ENCODE results near the gene DENND11. TPM values are rescaled to one million over a fixed set of nuclear protein-coding genes. Genes with fewer than 3 reads are reported as not detected.

DENND11 gene
- total and polyA plus RNA-seq, 2 donors (not counting 3 experiments of a cell fraction or from before 2014, with no cell fraction given) = 14.7 to 25.9 TPM

DNA sequence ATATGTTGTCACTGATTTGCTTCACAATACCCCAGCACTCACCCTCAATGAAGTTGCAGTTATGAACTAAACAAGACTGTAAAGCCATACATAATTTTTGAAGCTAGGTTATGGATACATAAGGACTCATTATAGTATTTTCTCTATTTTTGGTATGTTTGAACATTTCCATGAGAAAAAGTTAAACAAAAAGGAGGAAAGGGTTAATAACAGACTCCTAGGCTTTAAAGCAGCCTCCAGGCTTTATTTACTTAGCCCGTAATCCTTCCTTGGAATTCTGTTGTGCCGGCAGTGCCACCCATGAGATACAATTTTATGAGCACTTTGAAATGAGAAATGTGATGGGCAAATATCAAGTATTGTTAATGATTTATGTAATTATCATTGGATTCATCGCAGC, 2.1 kb upstream of the DENND11 start:
- H3K27me3 ChIP-seq (ENCODE audit: control insufficient read depth in 2 of 2, insufficient read depth in 2 of 2, low read length in 2 of 2) = peaks cover 10 to 18% of the 10 kb centered on the region in 2 experiments
- intact Hi-C loops (cut with micrococcal nuclease) (no loop called here), dilution Hi-C loops (cut with MboI; ENCODE audit: extremely low pct_ligation_motif_present, low sequenced_read_pairs) (no loop called here)
- ChIA-PET CTCF (no interaction called here), POLR2A (no interaction called here)
- no peaks in the 10 kb centered on the region for H4K20me1 ChIP-seq (replicated peaks; ENCODE audit: control insufficient read depth, extremely low read depth, insufficient read depth, low read length)
- H3K9me1 ChIP-seq (replicated peaks; ENCODE audit: control insufficient read depth, extremely low read depth, insufficient read depth, low read length) = no peaks in the 10 kb centered on the region
- no peak overlapping the region for H3K4me3 ChIP-seq (replicated peaks in 1 of 3; ENCODE audit: insufficient read depth in 1 of 3, low read depth in 1 of 3, low read length in 3 of 3)
- no peak overlapping the region for H3K4me2 ChIP-seq (ENCODE audit: insufficient read depth, low read length)
- H3K4me1 ChIP-seq (ENCODE audit: control insufficient read depth, extremely low read depth, insufficient read depth, low read length) = peaks cover 10% of the 10 kb centered on the region
- H2AFZ ChIP-seq (ENCODE audit: low read depth, low read length) = no peak overlapping the region
- no peaks in the 10 kb centered on the region for H3K9me3 ChIP-seq (replicated peaks; ENCODE audit: control insufficient read depth, insufficient read depth, low read length)
- H3K27ac ChIP-seq (ENCODE audit: insufficient read depth, low read depth, low read length) = no peak overlapping the region
- no peaks in the 10 kb centered on the region for H3K36me3 ChIP-seq (ENCODE audit: control insufficient read depth in 2 of 2, extremely low read depth in 1 of 2, insufficient read depth in 2 of 2, low read length in 2 of 2)
- TF ChIP-seq POLR2A (IDR thresholded peaks at IDR 0.05; ENCODE audit: low read depth, low read length) (no peak), FOS (IDR thresholded peaks at IDR 0.05; ENCODE audit: borderline replicate concordance, insufficient read depth, low read length) (no peak), GATA2 (IDR thresholded peaks at IDR 0.05; ENCODE audit: insufficient read depth, insufficient read length, low read depth, low read length) (no peak), JUN (IDR thresholded peaks at IDR 0.05; ENCODE audit: borderline replicate concordance, insufficient read depth, insufficient read length, low read depth) (no peak), EZH2 (IDR thresholded peaks at IDR 0.05; ENCODE audit: borderline replicate concordance, low read depth, low read length, severe bottlenecking) (no peak), MYC (IDR thresholded peaks at IDR 0.05; ENCODE audit: low read depth, low read length) (no peak)
- DNase-seq (ENCODE audit: low read depth, low spot score) = no peak
- no peak overlapping the region for H3K9ac ChIP-seq (replicated peaks; ENCODE audit: extremely low read depth, insufficient read depth, low read length)
- FAIRE-seq = no peak
- H3K79me2 ChIP-seq (ENCODE audit: control insufficient read depth, insufficient read depth, low read length) = peaks cover 12% of the 10 kb centered on the region
- no TSS peak for BruUV-seq (replicated peaks)

DNA sequence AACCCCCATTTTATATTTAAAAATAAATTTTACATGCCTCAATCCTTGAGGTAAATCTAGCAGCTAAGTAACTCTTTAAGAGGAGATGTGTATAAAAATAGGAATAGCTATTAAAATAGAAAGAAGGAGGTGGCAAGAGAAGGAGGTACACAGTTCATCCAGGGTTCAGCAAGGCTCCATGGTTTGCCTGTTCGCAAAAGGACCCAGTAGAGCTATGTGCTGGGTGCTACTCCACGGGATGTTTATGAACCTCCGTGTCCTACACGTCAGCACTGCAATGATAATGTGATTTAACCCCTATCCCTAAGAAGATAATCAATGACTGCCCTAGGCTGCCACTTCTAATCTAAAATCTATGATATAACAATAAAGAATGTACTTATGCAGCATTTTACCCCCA, 926 bp upstream of the DENND11 start:
- dilution Hi-C loops (cut with MboI; ENCODE audit: extremely low pct_ligation_motif_present, low sequenced_read_pairs) = no loop called here
- Histone ChIP-seq H2AFZ (ENCODE audit: low read depth, low read length) (no peak overlapping the region), H4K20me1 (replicated peaks; ENCODE audit: control insufficient read depth, extremely low read depth, insufficient read depth, low read length) (no peaks in the 10 kb centered on the region), H3K9me3 (replicated peaks; ENCODE audit: control insufficient read depth, insufficient read depth, low read length) (no peaks in the 10 kb centered on the region), H3K36me3 (ENCODE audit: control insufficient read depth in 2 of 2, extremely low read depth in 1 of 2, insufficient read depth in 2 of 2, low read length in 2 of 2) (no peaks in the 10 kb centered on the region), H3K27ac (ENCODE audit: insufficient read depth, low read depth, low read length) (no peak overlapping the region), H3K9ac (replicated peaks; ENCODE audit: extremely low read depth, insufficient read depth, low read length) (no peak overlapping the region), H3K27me3 (ENCODE audit: control insufficient read depth in 2 of 2, insufficient read depth in 2 of 2, low read length in 2 of 2) (peaks cover 8 to 18% of the 10 kb centered on the region in 2 experiments), H3K4me1 (ENCODE audit: control insufficient read depth, extremely low read depth, insufficient read depth, low read length) (peaks cover 10% of the 10 kb centered on the region), H3K79me2 (ENCODE audit: control insufficient read depth, insufficient read depth, low read length) (peaks cover 17% of the 10 kb centered on the region), H3K4me2 (ENCODE audit: insufficient read depth, low read length) (no peak overlapping the region), H3K4me3 (replicated peaks in 1 of 3; ENCODE audit: insufficient read depth in 1 of 3, low read depth in 1 of 3, low read length in 3 of 3) (no peak overlapping the region), H3K9me1 (replicated peaks; ENCODE audit: control insufficient read depth, extremely low read depth, insufficient read depth, low read length) (no peaks in the 10 kb centered on the region)
- CTCF ChIA-PET = interaction anchor here (1.3 to 3.3 kb wide), 5 partner anchors 25 to 83 kb away, joined by 4 to 30 read pairs (median 8); partner anchors contain the start of gene SSBP1
- no TSS peak for BruUV-seq (replicated peaks)
- POLR2A ChIA-PET = no interaction called here
- intact Hi-C loops (cut with micrococcal nuclease) = no loop called here
- TF ChIP-seq GATA2 (IDR thresholded peaks at IDR 0.05; ENCODE audit: insufficient read depth, insufficient read length, low read depth, low read length) (no peak), POLR2A (IDR thresholded peaks at IDR 0.05; ENCODE audit: low read depth, low read length) (no peak), MYC (IDR thresholded peaks at IDR 0.05; ENCODE audit: low read depth, low read length) (no peak), POLR2AphosphoS5 (IDR thresholded peaks at IDR 0.05; ENCODE audit: insufficient read depth, low read depth, low read length) (no peak), EZH2 (IDR thresholded peaks at IDR 0.05; ENCODE audit: borderline replicate concordance, low read depth, low read length, severe bottlenecking) (no peak), FOS (IDR thresholded peaks at IDR 0.05; ENCODE audit: borderline replicate concordance, insufficient read depth, low read length) (no peak), JUN (IDR thresholded peaks at IDR 0.05; ENCODE audit: borderline replicate concordance, insufficient read depth, insufficient read length, low read depth) (no peak)
- TF ChIP-seq, protein P1, sequence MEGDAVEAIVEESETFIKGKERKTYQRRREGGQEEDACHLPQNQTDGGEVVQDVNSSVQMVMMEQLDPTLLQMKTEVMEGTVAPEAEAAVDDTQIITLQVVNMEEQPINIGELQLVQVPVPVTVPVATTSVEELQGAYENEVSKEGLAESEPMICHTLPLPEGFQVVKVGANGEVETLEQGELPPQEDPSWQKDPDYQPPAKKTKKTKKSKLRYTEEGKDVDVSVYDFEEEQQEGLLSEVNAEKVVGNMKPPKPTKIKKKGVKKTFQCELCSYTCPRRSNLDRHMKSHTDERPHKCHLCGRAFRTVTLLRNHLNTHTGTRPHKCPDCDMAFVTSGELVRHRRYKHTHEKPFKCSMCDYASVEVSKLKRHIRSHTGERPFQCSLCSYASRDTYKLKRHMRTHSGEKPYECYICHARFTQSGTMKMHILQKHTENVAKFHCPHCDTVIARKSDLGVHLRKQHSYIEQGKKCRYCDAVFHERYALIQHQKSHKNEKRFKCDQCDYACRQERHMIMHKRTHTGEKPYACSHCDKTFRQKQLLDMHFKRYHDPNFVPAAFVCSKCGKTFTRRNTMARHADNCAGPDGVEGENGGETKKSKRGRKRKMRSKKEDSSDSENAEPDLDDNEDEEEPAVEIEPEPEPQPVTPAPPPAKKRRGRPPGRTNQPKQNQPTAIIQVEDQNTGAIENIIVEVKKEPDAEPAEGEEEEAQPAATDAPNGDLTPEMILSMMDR (IDR thresholded peaks at IDR 0.05; ENCODE audit: extremely low read depth in 1 of 2, insufficient read depth in 1 of 2, low read depth in 1 of 2, low read length in 2 of 2) = no peak
- TF ChIP-seq, protein P2, sequence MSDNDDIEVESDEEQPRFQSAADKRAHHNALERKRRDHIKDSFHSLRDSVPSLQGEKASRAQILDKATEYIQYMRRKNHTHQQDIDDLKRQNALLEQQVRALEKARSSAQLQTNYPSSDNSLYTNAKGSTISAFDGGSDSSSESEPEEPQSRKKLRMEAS (IDR thresholded peaks at IDR 0.05; ENCODE audit: insufficient read depth, insufficient read length) = no peak
- FAIRE-seq (no peak), DNase-seq (ENCODE audit: low read depth, low spot score) (no peak)
